ENCODE measurements around the gene ATP6V0E2.
"Not testable (repeated sequence)": the region's sequence is repeated elsewhere in the genome, so short reads cannot be mapped to it uniquely, and the experiment has no call there.

The ATP6V0E2 gene

GRCh38 chr7:149873074-149873969, at the start of gene ATP6V0E2:
Gene ATP6V0E2, plus strand, starts transcription at chr7:149873969. Its CDS starts 97 bp downstream, at chr7:149874066.
- DNase-seq (ENCODE audit: low spot score): peak; percentile 65

GRCh38 chr7:149824301-149824741, 49.4 kb upstream of the ATP6V0E2 start:
- DNase-seq (ENCODE audit: low spot score): no peak

- DNase-seq (ENCODE audit: low spot score): no peak
Observed at GRCh38 chr7:149824748-149825566, 48.8 kb upstream of the ATP6V0E2 start.

GRCh38 chr7:149825567-149826343, 48.0 kb upstream of the ATP6V0E2 start:
- DNase-seq (ENCODE audit: low spot score): no peak

- no peak for DNase-seq (ENCODE audit: low spot score)
Observed at GRCh38 chr7:149826344-149827088, 47.3 kb upstream of the ATP6V0E2 start.

- no peak for DNase-seq (ENCODE audit: low spot score)
Observed at GRCh38 chr7:149827089-149827981, 46.4 kb upstream of the ATP6V0E2 start.

GRCh38 chr7:149828357-149829309, 45.1 kb upstream of the ATP6V0E2 start:
- DNase-seq (ENCODE audit: low spot score): no peak

- DNase-seq (ENCODE audit: low spot score): not testable (repeated sequence)
Observed at GRCh38 chr7:149830527-149830926, 43.2 kb upstream of the ATP6V0E2 start.

- DNase-seq (ENCODE audit: low spot score): no peak
Observed at GRCh38 chr7:149830997-149831740, 42.6 kb upstream of the ATP6V0E2 start.

- no peak for DNase-seq (ENCODE audit: low spot score)
Observed at GRCh38 chr7:149831741-149832219, 42.0 kb upstream of the ATP6V0E2 start.

- no peak for DNase-seq (ENCODE audit: low spot score)
Observed at GRCh38 chr7:149832332-149833041, 41.3 kb upstream of the ATP6V0E2 start.

GRCh38 chr7:149833495-149834130, 40.2 kb upstream of the ATP6V0E2 start:
- no peak for DNase-seq (ENCODE audit: low spot score)

GRCh38 chr7:149834601-149835000, 39.2 kb upstream of the ATP6V0E2 start:
- DNase-seq (ENCODE audit: low spot score): no peak

GRCh38 chr7:149836434-149836833, 37.3 kb upstream of the ATP6V0E2 start:
- no peak for DNase-seq (ENCODE audit: low spot score)

GRCh38 chr7:149837564-149838223, 36.1 kb upstream of the ATP6V0E2 start:
- no peak for DNase-seq (ENCODE audit: low spot score)

GRCh38 chr7:149838224-149838991, 35.4 kb upstream of the ATP6V0E2 start, which contains the start of gene ZNF862:
Gene ZNF862, plus strand, starts transcription at chr7:149838375. Its CDS starts 237 bp downstream, at chr7:149838612.
- peak; percentile 89 for DNase-seq (ENCODE audit: low spot score)
